ENCODE data around the gene HOOK1.

DNA sequence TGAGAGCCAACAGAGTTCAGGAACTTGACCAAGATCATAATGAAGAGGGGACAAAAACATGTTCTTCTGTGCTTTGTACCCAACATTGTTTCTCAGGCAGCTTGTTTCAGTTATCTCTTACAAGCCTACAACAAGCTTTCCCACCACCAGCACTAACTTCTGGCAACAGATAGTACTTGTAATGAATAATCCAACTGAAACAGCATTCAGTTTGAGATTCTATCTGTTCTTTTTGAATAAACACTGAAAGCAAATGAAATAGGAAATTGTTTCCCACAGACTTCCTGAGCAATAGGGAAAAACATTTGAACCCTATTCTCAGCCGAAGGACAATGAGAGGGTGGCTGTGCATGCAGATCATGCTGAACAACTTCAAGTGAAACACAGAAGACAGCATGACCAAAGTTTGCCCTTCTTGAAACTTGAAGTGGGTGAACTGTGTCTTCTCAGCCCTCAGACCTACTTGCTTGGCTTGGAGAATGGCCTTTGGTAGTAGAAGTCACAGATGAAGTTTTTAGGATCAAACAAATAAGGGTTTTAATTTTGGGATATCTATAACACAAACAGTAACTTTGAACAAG lies 11.2 kb upstream of the HOOK1 start:
- TF ChIP-seq TEAD4 (IDR thresholded peaks at IDR 0.05; ENCODE audit: borderline replicate concordance, insufficient read depth) (no peak), TAF1 (IDR thresholded peaks at IDR 0.05; ENCODE audit: borderline replicate concordance, low read depth, low read length) (no peak), RCOR1 (IDR thresholded peaks at IDR 0.05; ENCODE audit: low read length) (no peak), GATA2 (CRISPR knock-in tag; IDR thresholded peaks at IDR 0.05) (no peak), SIN3A (IDR thresholded peaks at IDR 0.05; ENCODE audit: borderline replicate concordance, low read depth, low read length) (no peak), NRF1 (IDR thresholded peaks at IDR 0.05; ENCODE audit: low read depth, low read length) (no peak), RAD21 (IDR thresholded peaks at IDR 0.05; ENCODE audit: low read length) (no peak), EP300 (IDR thresholded peaks at IDR 0.05; ENCODE audit: borderline replicate concordance in 1 of 2, low read depth in 1 of 2, low read length in 1 of 2) (no peak), FOXM1 (IDR thresholded peaks at IDR 0.05; ENCODE audit: low read depth) (no peak), EZH2phosphoT487 (IDR thresholded peaks at IDR 0.05; ENCODE audit: borderline replicate concordance, low read depth) (no peak)
- TF ChIP-seq, protein P1, sequence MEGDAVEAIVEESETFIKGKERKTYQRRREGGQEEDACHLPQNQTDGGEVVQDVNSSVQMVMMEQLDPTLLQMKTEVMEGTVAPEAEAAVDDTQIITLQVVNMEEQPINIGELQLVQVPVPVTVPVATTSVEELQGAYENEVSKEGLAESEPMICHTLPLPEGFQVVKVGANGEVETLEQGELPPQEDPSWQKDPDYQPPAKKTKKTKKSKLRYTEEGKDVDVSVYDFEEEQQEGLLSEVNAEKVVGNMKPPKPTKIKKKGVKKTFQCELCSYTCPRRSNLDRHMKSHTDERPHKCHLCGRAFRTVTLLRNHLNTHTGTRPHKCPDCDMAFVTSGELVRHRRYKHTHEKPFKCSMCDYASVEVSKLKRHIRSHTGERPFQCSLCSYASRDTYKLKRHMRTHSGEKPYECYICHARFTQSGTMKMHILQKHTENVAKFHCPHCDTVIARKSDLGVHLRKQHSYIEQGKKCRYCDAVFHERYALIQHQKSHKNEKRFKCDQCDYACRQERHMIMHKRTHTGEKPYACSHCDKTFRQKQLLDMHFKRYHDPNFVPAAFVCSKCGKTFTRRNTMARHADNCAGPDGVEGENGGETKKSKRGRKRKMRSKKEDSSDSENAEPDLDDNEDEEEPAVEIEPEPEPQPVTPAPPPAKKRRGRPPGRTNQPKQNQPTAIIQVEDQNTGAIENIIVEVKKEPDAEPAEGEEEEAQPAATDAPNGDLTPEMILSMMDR (IDR thresholded peaks at IDR 0.05), result no peak
- TF ChIP-seq, protein P2, sequence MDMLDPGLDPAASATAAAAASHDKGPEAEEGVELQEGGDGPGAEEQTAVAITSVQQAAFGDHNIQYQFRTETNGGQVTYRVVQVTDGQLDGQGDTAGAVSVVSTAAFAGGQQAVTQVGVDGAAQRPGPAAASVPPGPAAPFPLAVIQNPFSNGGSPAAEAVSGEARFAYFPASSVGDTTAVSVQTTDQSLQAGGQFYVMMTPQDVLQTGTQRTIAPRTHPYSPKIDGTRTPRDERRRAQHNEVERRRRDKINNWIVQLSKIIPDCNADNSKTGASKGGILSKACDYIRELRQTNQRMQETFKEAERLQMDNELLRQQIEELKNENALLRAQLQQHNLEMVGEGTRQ (IDR thresholded peaks at IDR 0.05; ENCODE audit: borderline replicate concordance, low read depth, low read length), result no peak

Measured in SK-N-SH (cell line).